HepG2 (cell line): ENCODE data around the gene NFKBIL1. TPM values are rescaled to one million over a fixed set of nuclear protein-coding genes. Genes with fewer than 3 reads are reported as not detected.
A peak's percentile ranks its signal among the peaks of the same experiment; 100 is the strongest.

Experiments used
- CCAR2 ChIP-seq: fragments of 200-400 bp; formaldehyde crosslinking; optimal IDR thresholded peaks from 2 replicates; pipeline ENCODE3; 2018; ENCODE audit warnings: low read depth, mild to moderate bottlenecking, low read length, moderate library complexity
- CSRNP1 ChIP-seq: sonication (generic); formaldehyde crosslinking; IDR thresholded peaks from 2 replicates; pipeline ENCODE4 v1.8.1; 2023; ENCODE audit warnings: mild to moderate bottlenecking, missing genetic modification reagents
- NFKB2 ChIP-seq: sonication (generic); formaldehyde crosslinking; IDR thresholded peaks from 2 replicates; pipeline ENCODE4 v1.4.0; 2020; ENCODE audit warnings: missing genetic modification reagents, borderline replicate concordance
- POLR2AphosphoS5 ChIP-seq: IDR thresholded peaks from 2 replicates; pipeline ENCODE4 v1.6.1; 2012; ENCODE audit warnings: low read depth, low read length
- PREB ChIP-seq: sonication (generic); formaldehyde crosslinking; IDR thresholded peaks from 2 replicates; pipeline ENCODE4 v1.4.0; 2020; ENCODE audit warnings: missing genetic modification reagents
- RNF2 ChIP-seq: fragments of 450-650 bp; conservative IDR thresholded peaks from 2 replicates; pipeline ENCODE4 v1.6.1; 2016; ENCODE audit warnings: low read depth
- SP2 ChIP-seq: sonication (generic); formaldehyde crosslinking; IDR thresholded peaks from 2 replicates; pipeline ENCODE4 v1.5.1; 2020; ENCODE audit warnings: mild to moderate bottlenecking, missing genetic modification reagents
- ZHX2 ChIP-seq, 2 experiments: sonication (generic) in 1 of 2; formaldehyde crosslinking in 1 of 2; IDR thresholded peaks; 2 replicates each; pipeline versions ENCODE4 v1.6.1 to v1.9.0; 2014 to 2022; ENCODE audit warnings: antibody characterized with exemption in 1 of 2, borderline replicate concordance in 1 of 2, inconsistent platforms in 1 of 2, low read depth in 1 of 2, missing genetic modification reagents in 1 of 2
- ZNF296 ChIP-seq: sonication (generic); formaldehyde crosslinking; conservative IDR thresholded peaks from 2 replicates; pipeline ENCODE4 v1.5.0; 2020; ENCODE audit warnings: mild to moderate bottlenecking, missing genetic modification reagents
- ZNF567 ChIP-seq: sonication (generic); formaldehyde crosslinking; IDR thresholded peaks from 2 replicates; pipeline ENCODE4 v1.8.1; 2023; ENCODE audit warnings: mild to moderate bottlenecking, missing genetic modification reagents, borderline replicate concordance
- ZNF687 ChIP-seq: sonication (generic); formaldehyde crosslinking; IDR thresholded peaks from 2 replicates; pipeline ENCODE4 v1.5.1; 2020; ENCODE audit warnings: mild to moderate bottlenecking, missing genetic modification reagents, moderate library complexity
- ZNF740 ChIP-seq: sonication (generic); formaldehyde crosslinking; IDR thresholded peaks from 2 replicates; pipeline ENCODE4 v1.4.0; 2020; ENCODE audit warnings: missing genetic modification reagents
- polyA plus RNA-seq, 8 experiments: library from polyadenylated mRNA; depleted of rRNA in 3 of 8; stranded (reverse) in 7 of 8; unstranded in 1 of 8; fragments of >200 nt; fragmentation: Illumina TruSeq in 4 of 8; extraction: Trizol in 4 of 8; gene quantifications; 2 replicates each; pipeline versions ENCODE4 v1.2.1 to v1.2.3, GENCODE V29; 2011 to 2016; ENCODE audit warnings: low read depth in 4 of 8, missing spikeins in 1 of 8, mixed read lengths in 1 of 8; ENCODE audit not compliant: insufficient read depth in 1 of 8
- total RNA-seq, 5 experiments: library from RNA; depleted of rRNA; stranded (reverse); fragments of >200 nt; fragmentation: Illumina TruSeq; extraction: Trizol; gene quantifications; 2 replicates each; pipeline ENCODE4 v1.2.3, GENCODE V29; 2016; ENCODE audit warnings: low read depth in 1 of 5

Gene NFKBIL1
- total and polyA plus RNA-seq, 2 of the 13 experiments (the other 11 are each of a cell fraction or from before 2014, with no cell fraction given), result 9.7 to 19.5 TPM

GRCh38 chr6:31546958-31547726, at the start of gene NFKBIL1 (continued):
- TF ChIP-seq NFKB2, result no peak
- peak; percentile 92 for TF ChIP-seq CCAR2
- no peak for TF ChIP-seq ZNF296 (CRISPR knock-in tag)
- TF ChIP-seq ZNF740 (CRISPR knock-in tag), result peak; percentile 75; the same call in 1 of the 2 replicates
- no peak for TF ChIP-seq RNF2
- TF ChIP-seq ZHX2 (IDR thresholded peaks at IDR 0.05; ENCODE audit: low read depth), result peak; percentile 93
- no peak for TF ChIP-seq ZHX2 (CRISPR knock-in tag; IDR thresholded peaks at IDR 0.05; ENCODE audit: borderline replicate concordance)
- 0 out of 2 replicates have a peak, but pooled peaks have one; percentile 28 for TF ChIP-seq CSRNP1 (CRISPR knock-in tag)
- peak; percentile 80 for TF ChIP-seq SP2 (CRISPR knock-in tag)
- no peak for TF ChIP-seq PREB
- TF ChIP-seq ZNF567, result peak; percentile 59; the same call in 1 of the 2 replicates
- peak; percentile 55 for TF ChIP-seq ZNF687 (CRISPR knock-in tag)
- TF ChIP-seq POLR2AphosphoS5, result peak; percentile 89
